ENCODE measurements around the gene GSTM3. TPM values are rescaled to one million over a fixed set of nuclear protein-coding genes. Genes with fewer than 3 reads are reported as not detected.

Gene GSTM3
- total RNA-seq, 1 experiment from 2014 or later = 2.2 TPM

DNA sequence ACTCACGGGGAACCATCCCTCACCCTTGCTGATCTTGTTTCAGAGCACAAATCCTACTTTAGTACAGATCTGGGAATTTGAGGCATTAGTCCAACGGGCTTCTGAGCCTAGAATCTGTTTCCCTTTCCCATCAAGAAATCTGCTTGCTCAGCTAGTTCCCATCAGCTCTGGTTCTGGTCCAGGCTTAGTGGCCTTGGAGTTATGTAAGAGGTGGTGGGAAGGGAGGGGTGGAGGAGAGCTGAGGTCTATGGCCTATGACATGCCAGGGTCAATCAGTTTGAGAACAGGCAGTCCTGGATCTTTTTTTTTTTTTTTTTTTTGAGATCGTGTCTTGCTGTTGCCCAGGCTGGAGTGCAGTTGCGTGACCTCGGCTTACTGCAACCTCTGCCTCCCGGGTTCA is 49.1 kb downstream of the GSTM3 start (continued):
- no peak for TF ChIP-seq ZNF281 (CRISPR knock-in tag; IDR thresholded peaks at IDR 0.05)
- TF ChIP-seq ELF4 (CRISPR knock-in tag; IDR thresholded peaks at IDR 0.05; ENCODE audit: low read depth) = no peak
- no peak for TF ChIP-seq E2F4 (CRISPR knock-in tag; IDR thresholded peaks at IDR 0.05; ENCODE audit: borderline replicate concordance, low read depth)
- TF ChIP-seq IRF2 (CRISPR knock-in tag; IDR thresholded peaks at IDR 0.05; ENCODE audit: borderline replicate concordance, low read depth) = no peak
- TF ChIP-seq ZNF317 (CRISPR knock-in tag; IDR thresholded peaks at IDR 0.05; ENCODE audit: borderline replicate concordance, low read depth) = no peak
- no peak for TF ChIP-seq MAX (CRISPR knock-in tag; IDR thresholded peaks at IDR 0.05)
- TF ChIP-seq FOXP1 (CRISPR knock-in tag; IDR thresholded peaks at IDR 0.05; ENCODE audit: borderline replicate concordance) = no peak
- no peak for TF ChIP-seq MLX (CRISPR knock-in tag; IDR thresholded peaks at IDR 0.05)
- no peak for TF ChIP-seq ZNF416 (CRISPR knock-in tag; IDR thresholded peaks at IDR 0.05)

DNA sequence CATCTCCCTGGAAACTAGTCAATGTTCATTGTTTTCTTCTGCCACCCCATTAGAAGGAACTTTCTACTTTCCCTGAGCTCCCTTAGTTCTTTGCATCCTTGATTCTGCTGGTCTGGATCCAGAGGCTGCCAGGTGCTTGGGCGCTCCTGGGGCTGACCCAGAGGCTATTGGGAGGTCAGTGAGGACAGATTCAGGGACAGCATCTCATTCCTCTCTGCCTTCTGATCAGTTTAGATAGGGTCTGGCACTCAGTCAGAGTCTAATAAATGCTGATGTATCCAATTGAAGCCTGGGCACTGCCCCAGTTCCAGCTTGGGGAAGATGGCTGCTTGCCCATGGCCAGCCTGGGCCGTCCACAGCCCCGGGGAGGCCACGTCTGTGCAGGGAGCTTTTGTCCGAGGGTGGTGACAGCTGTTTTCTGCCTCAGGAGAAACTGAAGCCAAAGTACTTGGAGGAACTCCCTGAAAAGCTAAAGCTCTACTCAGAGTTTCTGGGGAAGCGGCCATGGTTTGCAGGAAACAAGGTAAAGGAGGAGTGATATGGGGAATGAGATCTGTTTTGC is 50.9 kb downstream of the GSTM3 start:
- H3K36me3 Mint-ChIP-seq = no peaks in the 10 kb centered on the region
- H3K27ac Mint-ChIP-seq = no peak overlapping the region
- no peak for DNase-seq (ENCODE audit: low spot score)
- no peaks in the 10 kb centered on the region for H3K4me1 Mint-ChIP-seq
- no peaks in the 10 kb centered on the region for H3K27me3 Mint-ChIP-seq (ENCODE audit: low read depth)
- H3K9me3 Mint-ChIP-seq = no peaks in the 10 kb centered on the region
- ChIA-PET CTCF (no interaction called here), POLR2A (no interaction called here)
- no peak for TF ChIP-seq NR1H2 (CRISPR knock-in tag; IDR thresholded peaks at IDR 0.05)
- no peak for TF ChIP-seq USF2 (CRISPR knock-in tag; IDR thresholded peaks at IDR 0.05)
- no peak overlapping the region for H3K4me3 Mint-ChIP-seq
- ATAC-seq = no peak

DNA sequence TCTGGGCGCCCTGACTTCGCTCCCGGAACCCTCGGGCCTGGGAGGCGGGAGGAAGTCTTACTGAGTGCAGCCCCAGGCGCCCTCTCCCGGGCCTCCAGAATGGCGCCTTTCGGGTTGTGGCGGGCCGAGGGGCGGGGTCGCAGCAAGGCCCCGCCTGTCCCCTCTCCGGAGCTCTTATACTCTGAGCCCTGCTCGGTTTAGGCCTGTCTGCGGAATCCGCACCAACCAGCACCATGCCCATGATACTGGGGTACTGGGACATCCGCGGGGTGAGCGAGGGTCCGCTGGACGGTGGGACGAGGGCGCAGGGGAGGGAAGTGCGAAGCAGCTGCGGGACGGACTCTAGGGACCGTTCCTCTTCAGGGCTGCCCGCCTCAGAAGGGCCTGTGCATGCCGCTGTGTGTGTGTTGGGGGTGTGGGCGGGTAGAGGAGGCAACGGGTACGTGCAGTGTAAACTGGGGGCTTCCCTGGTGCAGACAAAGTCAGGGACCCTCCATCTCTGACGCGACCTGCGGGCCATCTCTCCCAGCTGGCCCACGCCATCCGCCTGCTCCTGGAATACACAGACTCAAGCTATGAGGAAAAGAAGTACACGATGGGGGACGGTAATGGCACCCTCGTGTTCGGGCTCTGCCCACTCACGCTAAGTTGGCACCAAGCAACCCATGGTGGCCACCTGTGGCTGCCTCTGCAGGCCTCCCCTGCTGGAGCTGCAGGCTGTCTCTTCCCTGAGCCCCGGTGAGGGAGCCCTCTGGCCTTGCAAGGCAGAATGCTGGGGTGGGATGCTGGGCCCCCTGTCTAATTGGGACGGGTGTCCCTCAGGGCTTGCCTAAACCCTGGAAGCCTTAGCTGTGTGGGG is 53.0 kb downstream of the GSTM3 start, which contains the start of gene GSTM1:
Gene GSTM1 (plus strand): TSS at position 177 of the 859 bp plus-strand sequence. CDS start 57 bp downstream, at position 234.
- H3K27me3 Mint-ChIP-seq (ENCODE audit: low read depth) = no peaks in the 10 kb centered on the region
- no peak for TF ChIP-seq CBFB (CRISPR knock-in tag; IDR thresholded peaks at IDR 0.05; ENCODE audit: low read depth)
- no peak for TF ChIP-seq ESRRA (CRISPR knock-in tag; IDR thresholded peaks at IDR 0.05; ENCODE audit: borderline replicate concordance)
- no peak for TF ChIP-seq ZNF425 (CRISPR knock-in tag; conservative IDR thresholded peaks at IDR 0.05)
- no peak for TF ChIP-seq ZNF317 (CRISPR knock-in tag; IDR thresholded peaks at IDR 0.05; ENCODE audit: borderline replicate concordance, low read depth)
- no peak for TF ChIP-seq AFF4 (CRISPR knock-in tag; IDR thresholded peaks at IDR 0.05; ENCODE audit: borderline replicate concordance)
- no peak for TF ChIP-seq GRHL2 (CRISPR knock-in tag; IDR thresholded peaks at IDR 0.05; ENCODE audit: insufficient replicate concordance, severe bottlenecking)
- no peak for TF ChIP-seq SP1 (CRISPR knock-in tag; conservative IDR thresholded peaks at IDR 0.05)
- no peak for TF ChIP-seq ETV6 (CRISPR knock-in tag; IDR thresholded peaks at IDR 0.05)

More for the DNA sequence above, 53.0 kb downstream of the GSTM3 start, which contains the start of gene GSTM1:
- ChIA-PET CTCF (no interaction called here), POLR2A (no interaction called here)
- H3K9me3 Mint-ChIP-seq = no peaks in the 10 kb centered on the region
- DNase-seq (ENCODE audit: low spot score) (no peak), ATAC-seq (no peak)
- H3K4me1 Mint-ChIP-seq = no peaks in the 10 kb centered on the region
- no peak within 1 kb of the TSS for H3K27ac Mint-ChIP-seq
- H3K4me3 Mint-ChIP-seq = no peak within 1 kb of the TSS
- no peaks in the 10 kb centered on the region for H3K36me3 Mint-ChIP-seq
